GM21381 (cell line): Measurements from ENCODE around the gene RHEX.

Experiments
- ATAC-seq: cut with Tn5 transposase; IDR thresholded peaks from one replicate; pipeline ENCODE4 v1.9.1; 2021; ENCODE audit warnings: mild to moderate bottlenecking, moderate library complexity; ENCODE audit not compliant: unreplicated experiment

Gene RHEX

GRCh38 chr1:206114692-206115640, 62.0 kb downstream of the RHEX start:
- no peak for ATAC-seq

DNA sequence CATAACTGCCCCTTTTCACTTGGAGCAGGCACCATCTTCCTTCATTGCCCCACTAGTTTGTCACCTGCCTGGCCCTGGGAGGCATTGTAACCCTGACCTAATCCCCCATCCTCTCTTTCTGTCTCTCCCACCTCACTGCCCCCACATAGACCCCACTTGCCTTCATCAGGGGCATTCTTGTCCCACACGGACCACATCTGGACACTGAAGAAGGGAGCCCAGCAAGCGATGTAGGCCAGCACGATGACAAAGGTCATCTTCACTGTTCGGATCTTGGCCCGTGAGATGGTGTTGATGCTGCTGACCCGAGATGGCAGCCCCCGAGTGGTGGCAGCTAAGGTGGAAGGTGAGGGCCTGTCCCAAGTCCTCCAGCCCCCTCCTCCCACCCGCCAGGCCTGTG, 62.8 kb downstream of the RHEX start:
- no peak for ATAC-seq

- ATAC-seq: no peak
Observed at GRCh38 chr1:206116191-206116872, 63.4 kb downstream of the RHEX start.

DNA sequence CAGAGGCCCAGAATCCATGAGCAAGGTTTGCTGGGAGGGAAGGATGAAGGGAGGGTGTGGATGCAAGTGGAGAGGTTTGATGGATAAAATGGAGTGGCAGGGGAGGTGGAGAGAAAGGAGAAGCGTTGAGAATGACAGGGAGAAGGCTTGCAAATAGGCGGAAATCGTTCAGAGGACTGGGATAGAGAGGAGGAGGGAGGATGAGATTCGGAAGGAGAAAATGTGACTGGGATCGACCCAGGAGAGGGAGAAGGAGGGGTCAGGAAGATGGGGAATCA, 63.8 kb downstream of the RHEX start:
- no peak for ATAC-seq

- ATAC-seq: no peak
Observed at GRCh38 chr1:206117151-206117948, 64.4 kb downstream of the RHEX start, which contains the start of gene AVPR1B. Gene AVPR1B (minus strand): TSS chr1:206117388. CDS start chr1:206116890, 498 bp downstream.

GRCh38 chr1:206120406-206120805, 67.4 kb downstream of the RHEX start:
- no peak for ATAC-seq

- ATAC-seq: no peak
Observed at GRCh38 chr1:206121269-206121668, 68.3 kb downstream of the RHEX start.

DNA sequence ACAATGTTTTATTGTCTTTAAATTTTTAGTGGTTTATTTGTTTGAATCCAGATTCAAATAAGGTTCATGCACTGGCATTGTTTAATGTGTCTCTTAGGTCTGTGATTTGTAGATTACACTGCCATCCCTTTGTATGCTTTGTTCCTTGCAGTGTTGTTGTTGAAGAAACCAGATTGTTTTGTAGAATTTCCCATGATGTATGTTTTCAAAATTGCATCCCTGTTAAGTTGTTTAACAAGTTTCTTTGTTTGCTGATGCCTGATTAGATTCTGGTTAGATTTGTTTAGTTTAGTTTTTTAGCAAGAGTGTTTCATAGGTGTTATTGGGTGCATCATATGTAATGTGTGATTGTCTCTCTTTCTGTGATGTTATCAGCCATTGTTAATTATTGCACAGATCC, 69.7 kb downstream of the RHEX start:
- ATAC-seq: no peak

DNA sequence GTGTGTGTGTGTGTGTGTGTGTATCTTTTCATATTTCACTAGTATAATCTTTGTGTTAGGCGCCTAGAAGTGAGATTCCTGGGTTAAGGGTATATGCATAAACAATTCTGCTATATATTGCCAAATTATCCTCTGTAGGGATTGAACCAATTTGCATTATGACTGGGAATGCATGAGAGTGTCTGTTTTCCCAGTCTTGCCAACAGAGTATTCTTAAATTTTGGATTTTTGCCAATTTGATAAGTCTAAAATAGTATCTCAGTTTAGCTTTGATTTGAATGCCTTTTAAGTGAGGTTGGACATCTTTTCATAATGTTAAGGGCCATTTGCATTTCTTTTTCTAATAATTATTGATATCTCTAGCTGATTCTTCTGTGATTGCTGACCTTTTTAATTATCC, 72.4 kb downstream of the RHEX start:
- ATAC-seq: no peak

GRCh38 chr1:206127336-206127735, 74.4 kb downstream of the RHEX start:
- ATAC-seq: no peak

- no peak for ATAC-seq
Observed at GRCh38 chr1:206128196-206128595, 75.2 kb downstream of the RHEX start.

DNA sequence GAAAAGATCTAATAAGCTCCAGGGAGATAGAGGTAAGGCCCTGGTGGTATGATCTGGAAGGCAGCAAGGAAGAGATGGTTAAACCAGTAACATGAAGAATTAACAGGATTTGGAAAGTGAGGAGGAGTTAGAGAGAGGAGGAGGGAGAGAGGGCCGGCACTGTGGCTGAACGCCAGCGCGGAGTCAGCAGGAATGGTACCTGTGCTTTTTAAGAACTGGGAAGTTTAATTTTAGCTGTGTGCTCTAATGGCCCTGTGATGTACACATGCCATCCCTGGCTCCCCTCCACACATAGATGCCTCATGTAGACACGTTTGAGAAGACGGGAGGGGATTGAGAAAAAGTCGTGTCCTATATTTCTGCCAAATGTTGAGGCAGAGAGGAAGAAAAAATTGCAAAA, 78.1 kb downstream of the RHEX start:
- ATAC-seq: no peak

DNA sequence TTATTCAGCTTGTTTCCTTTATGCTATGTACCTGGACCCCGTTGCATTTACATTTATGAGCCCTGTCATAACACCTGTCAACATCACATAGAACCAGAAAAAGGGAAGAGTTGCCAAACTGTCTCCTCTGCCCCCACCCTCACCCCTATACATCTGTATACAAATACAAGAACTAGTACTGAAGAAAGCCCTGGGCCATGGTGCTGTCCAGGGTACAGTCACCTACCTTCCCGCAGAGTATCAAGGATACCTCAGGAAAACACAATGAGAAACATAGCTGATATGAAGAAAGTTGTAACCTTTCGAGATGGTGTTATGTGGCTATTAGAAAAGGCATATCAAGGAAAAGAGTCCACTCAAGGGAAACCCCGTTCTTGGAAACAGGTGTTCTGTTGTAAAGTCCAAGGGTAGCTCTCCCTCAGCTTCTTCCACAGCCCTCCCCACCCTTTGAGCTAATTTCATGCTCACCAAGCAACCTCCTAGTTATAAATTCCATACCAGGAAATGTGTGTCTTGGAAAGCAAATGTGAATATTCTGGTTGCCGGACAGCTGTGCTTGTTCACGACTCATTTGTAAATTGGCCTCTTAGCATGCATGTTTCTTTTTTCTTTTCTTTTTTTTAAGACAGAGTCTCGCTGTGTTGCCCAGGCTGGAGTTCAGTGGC, 80.9 kb downstream of the RHEX start:
- no peak for ATAC-seq

GRCh38 chr1:206135248-206135647, 82.3 kb downstream of the RHEX start:
- no peak for ATAC-seq

DNA sequence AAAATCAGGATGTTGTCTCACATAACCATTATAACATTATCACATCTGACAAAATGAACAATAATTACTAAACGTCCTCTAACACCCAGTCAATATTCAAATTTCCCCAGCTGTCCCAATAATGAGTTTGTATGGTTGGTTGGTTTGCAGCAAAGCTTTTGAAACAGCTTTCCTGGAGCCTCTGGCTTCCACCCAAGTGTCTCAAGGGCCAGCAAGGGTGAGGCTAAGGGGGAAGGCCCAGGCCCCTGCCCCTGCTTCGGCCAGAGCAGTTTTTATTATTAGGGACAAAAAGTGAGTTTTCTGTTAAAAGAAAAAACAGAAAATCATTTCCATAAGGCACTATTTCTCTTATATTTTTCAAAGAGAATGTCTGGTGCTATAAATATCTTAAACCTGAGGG, 83.3 kb downstream of the RHEX start:
- ATAC-seq: no peak

DNA sequence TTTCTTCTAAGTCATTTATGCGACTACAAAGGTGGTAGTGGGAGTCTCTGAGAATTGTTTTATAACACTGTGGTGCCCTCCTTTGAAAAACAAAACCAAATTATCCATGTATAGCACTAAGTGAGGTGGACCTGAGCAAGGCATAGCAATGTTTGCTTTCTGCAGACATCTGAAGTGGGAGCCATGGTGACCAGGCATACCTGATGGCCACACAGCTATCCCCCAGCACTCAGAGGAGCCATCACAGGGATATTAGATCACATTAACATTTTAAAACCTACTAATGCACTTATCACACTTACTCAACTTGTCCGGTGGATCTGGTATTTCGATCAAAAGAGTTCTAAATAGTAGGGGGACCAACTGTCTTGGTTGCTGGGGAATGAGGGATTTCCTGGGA, 89.0 kb downstream of the RHEX start:
- ATAC-seq: no peak

DNA sequence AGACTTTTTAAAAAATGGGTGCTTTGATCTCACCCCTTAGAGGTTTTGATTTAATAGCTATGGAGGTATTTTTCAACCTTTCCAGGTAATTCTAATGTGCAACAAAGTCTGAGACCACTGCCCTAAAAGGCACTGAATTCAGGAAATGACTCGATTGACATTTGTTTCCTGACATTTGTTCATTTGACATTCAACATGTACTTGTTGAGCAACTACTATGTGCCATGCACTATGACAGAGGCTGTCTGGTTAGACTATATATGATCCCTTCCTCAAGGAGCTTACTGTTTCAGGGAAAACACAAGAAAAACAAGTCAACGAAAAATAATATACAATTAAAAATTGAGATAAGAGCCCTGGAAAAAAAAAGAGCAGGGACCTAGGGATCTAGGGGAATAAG, 89.8 kb downstream of the RHEX start:
- no peak for ATAC-seq

GRCh38 chr1:206143537-206144172, 90.7 kb downstream of the RHEX start:
- ATAC-seq: no peak

- ATAC-seq: no peak
Observed at GRCh38 chr1:206144605-206145004, 91.6 kb downstream of the RHEX start.

DNA sequence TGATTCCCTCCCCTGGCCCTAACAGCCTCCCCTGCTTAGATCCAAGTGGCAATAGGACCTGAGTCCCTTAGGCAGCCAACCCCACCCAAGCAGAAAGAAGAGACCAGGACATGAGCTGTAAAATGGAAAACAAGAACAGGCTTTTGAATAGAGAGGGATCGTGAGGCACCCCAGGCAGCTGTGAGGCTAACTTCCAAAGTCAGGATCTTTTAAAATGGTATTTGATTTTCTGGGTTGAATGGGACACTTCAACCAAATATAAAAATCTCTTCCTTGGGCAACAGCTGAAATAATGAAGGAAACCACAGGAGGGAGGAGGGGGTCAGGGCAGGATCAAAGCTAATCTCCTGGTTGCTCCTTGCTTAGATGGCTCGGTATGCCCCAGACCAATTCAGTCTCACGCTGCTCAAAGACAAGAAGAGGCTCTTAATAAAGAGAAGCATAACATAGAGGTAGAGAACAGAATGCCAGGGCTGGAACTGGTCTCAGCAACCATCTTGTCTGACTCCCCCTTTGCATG, 92.9 kb downstream of the RHEX start:
- no peak for ATAC-seq
